Fibroblast of the conjunctiva (primary cell): ENCODE measurements around the gene MX1.

Experiments used
- DNase-seq: peaks from one replicate; pipeline ENCODE4 v3.0.0-alpha.2; 2010; ENCODE audit warnings: low read depth

Gene MX1

DNA sequence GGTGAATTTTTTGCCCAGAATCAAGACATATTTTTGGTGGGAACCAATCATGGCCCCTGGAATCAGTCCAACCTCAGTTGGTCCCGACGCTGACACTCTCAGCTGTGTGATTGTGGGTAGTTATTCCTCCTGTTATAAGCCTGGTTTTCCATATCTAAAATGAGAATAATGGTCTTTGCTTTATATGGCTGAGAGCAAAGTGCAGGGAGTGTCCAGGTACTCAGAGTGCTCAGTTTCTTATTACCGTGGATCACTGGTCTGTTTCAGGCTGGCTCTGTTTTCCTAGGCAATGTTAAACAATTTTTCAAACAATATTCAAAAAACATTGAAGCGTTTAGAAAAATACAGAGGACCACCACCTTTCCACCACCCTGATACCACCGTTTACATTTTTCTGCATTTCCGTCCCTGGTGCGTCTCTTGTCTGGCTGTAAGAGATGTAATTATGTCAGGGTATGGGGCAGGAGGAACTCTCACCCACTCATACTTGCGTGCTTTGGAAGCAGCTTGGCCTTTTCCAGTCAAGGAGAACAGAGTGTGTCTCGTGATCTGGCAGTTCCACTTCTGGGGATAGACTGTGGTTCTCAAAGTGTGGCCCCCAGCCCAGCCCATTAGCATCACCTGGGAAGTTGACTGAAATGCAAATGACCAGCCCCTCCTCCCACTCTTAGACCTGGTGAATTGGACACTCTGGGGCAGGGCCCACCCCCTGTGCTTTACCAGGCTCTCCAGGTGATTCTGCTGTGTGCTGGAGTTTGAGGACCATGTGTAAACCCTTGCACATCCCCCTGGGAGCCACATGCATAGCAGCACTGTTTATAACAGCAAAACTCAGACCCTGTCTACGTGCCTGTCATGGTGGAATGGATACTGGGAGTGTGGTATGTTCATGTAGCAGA lies 6.8 kb downstream of the MX1 start:
- no peak for DNase-seq

DNA sequence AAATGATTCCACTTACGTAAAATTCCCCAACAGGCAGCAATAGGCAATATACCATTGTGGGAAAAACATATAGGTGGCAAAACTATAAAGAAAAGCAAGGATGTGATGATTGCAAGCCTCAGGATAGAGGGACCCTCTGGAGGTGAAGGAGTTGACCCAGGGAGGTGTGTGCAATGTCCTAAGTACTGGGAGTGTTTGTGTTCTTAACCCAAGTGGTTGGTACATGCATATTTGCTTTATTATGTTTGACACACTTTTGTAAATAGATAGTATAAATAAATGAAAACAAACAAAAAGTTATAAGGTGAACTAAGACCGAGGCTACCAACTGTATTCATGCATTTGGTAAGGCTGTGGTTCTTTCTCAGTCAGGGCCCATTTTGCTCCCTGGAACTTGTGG lies 7.5 kb downstream of the MX1 start:
- DNase-seq: no peak

DNA sequence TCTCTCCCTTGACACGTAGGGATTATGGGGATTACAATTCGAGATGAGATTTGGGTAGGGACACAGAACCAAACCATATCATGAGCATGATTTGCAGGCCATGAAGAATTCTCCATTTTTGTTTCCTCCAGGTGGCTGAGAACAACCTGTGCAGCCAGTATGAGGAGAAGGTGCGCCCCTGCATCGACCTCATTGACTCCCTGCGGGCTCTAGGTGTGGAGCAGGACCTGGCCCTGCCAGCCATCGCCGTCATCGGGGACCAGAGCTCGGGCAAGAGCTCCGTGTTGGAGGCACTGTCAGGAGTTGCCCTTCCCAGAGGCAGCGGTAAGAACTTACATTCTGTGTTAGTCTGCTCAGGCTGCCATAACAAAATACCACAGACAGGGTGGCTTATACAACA lies 9.7 kb downstream of the MX1 start:
- DNase-seq: no peak

DNA sequence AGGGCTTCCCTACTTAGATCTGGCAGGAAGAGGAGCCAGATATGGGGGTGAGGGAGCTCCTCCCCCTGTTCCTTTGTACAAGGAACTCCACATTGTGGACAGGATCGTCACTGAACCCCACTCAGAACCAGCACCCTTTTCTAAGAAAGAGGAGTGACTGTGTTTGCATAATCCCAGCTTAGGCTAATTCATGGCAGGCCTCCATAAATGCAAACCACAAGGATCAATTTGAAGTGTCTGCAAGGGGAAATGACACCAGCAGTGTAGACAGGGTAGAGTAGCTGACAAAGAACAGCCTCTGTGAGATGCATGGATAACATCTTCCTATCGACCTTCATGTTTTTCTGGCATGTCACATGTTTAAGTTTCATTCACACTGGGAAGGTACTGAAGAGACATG lies 11.7 kb downstream of the MX1 start:
- no peak for DNase-seq

DNA sequence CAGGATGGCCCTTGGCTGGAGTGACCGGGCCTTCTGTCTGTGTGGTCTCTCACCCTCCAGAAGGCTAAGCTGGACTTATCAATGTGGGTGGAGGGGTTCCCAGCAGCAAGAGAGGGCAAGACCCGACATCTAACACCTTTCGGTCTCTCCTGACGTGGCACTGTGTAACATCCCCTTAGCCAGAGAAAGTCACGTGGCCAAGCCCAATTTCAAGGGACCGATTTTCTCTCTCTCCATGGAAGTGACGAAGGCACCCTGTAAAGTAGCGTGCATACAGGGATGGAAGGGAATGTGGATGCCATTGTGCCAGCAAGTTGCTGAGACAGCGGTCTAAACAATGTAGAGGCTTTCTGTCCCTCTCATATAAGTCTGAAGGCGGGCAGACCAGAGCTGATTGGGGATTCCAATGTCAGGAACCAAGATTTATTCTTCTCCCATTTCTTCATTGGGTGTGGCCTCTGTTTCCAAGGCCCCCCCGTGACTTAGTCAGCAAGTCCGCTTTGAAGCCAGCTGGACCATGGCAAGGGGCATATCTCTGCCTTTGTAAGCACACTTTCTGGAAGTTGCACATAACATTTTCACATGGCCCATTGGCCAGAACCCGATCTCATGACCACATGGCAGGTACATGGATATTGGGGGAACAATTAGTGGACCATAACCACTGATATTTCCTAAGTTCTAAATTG lies 12.5 kb downstream of the MX1 start:
- no peak for DNase-seq

DNA sequence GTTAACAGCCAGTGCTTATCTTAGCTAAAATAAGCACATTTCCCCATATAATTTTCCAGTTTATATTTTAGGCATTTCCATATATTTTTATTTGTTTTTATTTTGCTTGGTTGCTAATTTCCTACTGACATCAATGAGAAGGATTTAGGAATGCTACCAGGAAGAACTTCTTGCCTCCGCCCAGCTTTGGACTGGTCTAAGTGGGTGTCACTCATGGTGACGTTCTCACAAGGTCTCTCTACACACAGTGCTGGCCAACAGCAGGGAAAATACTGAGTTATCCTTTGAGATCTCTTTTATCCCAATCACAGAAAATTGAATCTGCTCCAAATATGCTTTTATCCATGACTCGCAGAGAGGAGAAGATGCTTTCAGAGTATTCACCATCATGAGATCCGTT lies 13.2 kb downstream of the MX1 start:
- no peak for DNase-seq

DNA sequence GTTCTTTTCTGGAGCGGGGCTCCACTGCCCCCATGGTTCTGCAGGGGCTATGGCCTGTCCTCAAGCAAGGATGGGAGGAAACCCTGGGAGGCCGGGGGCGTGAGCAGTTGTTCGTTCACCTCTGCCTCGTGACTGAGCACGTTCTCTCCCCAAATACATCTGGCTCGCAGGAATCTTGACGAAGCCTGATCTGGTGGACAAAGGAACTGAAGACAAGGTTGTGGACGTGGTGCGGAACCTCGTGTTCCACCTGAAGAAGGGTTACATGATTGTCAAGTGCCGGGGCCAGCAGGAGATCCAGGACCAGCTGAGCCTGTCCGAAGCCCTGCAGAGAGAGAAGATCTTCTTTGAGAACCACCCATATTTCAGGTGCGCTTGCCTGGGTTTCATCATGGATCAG lies 15.5 kb downstream of the MX1 start:
- no peak for DNase-seq

DNA sequence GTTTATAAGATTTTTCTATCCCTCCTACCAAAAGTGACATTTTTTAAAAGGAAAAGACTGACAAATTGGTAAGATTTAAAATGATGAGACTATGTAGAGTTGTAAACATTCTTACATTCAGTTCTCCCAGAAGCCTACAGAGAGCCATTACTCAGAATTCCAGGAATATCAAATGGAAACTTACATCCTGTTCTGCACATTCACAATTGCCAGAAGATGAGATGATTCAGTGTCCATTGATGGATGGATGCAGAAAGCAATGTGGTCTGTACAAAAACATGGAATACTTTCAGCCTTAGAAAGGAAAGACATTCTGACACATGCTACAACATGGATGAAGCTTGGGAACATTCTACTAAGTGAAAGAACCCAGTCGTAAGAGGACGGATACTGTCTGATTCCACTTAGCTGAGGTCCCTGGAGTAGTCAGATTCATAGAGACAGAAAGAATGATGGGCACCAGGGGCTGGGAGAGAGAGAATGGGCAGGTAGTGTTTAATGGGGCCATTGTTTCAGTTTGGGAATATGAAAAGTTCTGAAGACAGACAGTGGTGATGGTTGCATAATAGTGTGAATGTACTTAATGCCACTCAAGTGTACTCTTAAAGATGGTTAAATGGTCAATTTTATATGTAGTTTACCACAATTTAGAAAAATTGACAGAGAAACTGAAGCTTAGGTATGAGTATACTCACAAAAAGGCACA lies 16.6 kb downstream of the MX1 start:
- DNase-seq: no peak

DNA sequence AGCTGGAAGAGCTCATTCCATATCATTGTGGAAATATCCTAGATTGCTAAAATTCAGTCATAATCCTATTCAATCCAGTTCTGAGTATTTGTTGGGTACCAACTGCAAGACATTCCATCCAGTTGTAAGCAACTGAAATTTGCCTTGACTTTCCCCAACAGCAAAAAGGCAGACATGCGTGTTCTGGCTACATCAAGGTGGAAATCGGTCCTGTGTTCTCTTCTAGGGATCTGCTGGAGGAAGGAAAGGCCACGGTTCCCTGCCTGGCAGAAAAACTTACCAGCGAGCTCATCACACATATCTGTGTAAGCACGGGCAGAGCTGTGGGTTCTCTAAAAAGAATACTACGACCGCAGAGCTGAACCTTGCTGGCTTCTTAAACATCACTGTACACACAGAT lies 17.5 kb downstream of the MX1 start:
- no peak for DNase-seq

DNA sequence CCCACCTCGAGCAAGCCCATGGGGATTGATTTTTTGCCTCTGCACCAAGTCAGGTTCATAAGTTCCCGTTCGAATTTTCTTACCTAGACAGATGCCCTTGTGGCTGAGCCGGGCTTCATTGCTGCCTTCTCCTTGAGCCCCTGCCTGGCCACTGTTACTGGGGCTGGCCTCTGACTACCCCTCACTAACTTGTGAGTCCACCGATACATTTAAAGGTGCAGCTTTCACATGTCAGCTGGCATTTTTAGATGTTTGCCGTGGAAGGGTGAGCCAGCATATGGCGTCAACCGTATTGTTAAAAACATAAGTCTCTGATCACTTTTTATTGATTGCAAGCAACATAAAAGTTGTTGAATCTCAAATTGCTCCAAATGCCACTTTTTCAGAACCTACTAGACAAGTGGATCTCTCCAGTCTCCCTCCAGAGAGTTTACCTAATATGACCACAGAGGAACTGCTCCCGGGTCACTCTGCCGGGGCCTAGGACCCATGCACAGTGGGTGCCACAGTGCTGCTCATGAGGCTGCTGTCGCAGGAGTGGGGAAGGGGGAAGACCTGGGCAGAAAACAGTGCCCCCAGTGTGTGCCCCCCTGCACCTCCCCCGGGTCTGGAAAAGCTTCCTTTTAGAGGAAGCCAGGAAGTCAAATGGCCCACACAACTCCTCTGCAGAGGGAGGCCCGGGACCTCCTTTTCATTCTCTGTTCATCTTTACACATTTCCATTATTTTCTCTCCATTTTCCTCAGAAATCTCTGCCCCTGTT lies 18.8 kb downstream of the MX1 start:
- no peak for DNase-seq

DNA sequence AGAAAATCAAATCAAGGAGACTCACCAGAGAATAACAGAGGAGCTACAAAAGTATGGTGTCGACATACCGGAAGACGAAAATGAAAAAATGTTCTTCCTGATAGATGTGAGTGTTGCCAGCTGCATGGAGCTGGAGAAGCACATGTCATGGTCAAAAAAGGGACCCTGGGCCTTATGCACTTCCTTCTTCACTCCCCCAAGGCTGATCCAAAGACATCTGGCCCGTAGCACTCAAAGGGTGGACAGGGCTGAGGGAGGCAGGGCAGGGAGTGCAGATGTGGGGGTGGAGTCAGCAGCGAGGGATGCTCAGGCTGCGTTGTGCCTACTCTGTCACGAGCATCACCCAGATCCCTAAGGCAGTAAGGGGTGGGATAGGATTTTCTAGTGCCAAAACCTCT lies 19.4 kb downstream of the MX1 start:
- DNase-seq: no peak

DNA sequence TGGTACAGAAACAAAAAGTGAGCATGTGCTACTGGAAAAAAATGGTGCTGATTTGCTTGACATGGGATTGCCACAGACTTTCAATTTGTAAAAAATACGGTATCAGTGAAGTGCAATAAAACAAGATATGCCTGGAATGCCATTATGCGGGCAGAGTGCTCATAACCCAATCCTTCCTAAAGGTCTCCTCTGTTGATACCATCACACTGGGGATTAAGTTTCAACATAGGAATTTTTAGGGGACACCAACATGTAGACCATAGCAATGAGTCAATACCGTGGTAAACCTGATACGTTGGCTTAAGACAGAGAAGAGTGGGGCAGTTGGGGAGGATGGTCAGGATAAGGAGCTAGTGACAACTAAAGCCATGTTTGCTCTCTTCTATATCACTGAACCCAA lies 20.5 kb downstream of the MX1 start:
- no peak for DNase-seq

DNA sequence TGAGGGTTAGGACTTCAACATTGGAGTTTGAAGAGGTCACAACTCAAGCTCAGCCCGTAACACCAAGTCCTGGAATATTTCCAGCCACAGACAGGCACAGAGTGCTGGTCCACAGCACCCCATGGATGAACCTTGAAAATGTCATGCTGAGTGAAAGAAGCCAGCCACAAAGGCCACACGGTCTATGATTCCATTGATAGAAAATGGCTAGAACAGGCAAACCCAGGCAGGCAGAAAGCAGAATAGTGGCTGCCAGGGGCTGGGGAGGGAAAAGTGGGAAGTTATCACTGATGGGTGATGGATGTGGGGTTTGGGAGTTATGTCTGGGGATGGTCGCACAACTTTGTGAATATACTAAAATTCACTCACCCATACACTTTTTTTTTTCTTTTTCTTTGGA lies 21.3 kb downstream of the MX1 start:
- no peak for DNase-seq

DNA sequence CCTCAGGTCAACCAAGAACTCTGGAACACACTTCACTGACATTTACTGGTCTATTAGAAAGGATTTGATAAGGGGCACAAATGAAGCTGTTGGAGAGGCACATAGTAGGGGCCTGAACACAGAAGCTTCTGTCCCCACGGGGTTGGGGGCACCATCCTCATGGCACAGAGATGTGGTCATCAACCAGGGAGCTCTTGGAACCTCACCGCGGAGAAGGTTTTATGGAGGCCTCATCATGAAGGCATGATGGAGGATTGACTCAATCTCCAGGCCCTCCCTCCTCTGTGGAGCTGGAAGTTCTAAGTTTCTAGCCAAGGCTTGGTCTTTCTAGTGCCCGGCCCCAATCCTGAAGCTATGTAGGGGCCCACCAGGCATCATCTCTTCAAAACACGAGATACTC lies 23.6 kb downstream of the MX1 start:
- no peak for DNase-seq

DNA sequence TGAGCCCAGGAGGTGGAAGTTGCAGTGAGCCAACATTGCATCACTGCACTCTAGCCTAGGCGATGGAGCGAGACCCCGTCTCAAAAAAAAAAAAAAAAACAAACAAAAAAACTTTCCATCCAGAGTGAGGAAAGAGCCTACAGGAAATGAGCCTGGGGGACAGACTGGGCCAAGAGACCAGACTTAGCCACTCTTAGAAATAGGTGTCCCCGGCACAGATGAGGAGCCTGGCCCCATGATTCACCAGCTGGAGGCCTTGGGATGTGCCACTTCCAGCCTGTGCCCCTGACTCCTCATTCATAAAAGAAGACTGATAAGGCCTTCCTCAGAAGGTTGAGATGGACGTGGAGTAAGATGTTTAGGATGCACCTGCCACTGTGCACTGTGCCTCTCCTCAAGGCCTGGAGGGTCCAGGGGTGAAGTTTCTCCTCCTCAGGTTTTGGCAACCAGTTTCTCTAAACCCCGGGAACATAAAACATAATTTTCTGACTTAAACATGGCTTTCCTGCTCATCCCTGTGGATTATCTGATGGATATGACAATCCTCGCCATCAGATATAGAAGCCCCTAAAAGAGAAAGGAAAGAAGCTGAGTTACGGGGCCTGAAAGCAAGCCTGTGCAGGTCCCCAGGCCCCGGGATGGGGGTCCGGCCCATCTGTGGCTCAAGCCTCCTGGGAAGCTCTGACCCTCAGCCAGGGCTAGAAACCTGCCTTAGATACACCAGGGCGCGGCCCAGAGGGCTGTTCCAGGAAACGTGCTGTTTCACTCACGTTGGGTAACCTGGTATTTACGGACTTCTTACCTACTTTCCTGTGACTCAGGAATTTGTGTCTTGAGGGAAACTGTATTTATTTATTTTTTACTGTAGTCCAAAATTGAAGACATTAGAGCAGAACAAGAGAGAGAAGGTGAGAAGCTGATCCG lies 26.0 kb downstream of the MX1 start:
- no peak for DNase-seq

DNA sequence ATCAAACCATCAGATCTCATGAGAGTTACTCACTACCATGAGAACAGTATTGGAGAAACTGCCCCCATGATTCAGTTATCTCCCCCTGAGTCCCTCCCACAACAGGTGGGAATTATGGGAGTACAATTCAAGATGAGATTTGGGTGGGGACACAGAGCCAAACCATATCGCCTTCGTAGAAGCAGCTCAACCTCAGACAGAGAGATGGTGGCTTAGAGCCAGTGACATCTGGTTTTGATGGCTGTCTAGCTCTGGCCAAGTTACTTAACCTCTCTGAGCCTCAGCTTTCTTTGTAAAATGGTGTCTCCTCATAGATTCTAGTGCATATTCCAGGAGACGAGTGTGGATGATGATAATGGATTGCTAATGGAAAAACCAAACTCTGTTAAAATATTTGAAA lies 27.2 kb downstream of the MX1 start:
- no peak for DNase-seq

DNA sequence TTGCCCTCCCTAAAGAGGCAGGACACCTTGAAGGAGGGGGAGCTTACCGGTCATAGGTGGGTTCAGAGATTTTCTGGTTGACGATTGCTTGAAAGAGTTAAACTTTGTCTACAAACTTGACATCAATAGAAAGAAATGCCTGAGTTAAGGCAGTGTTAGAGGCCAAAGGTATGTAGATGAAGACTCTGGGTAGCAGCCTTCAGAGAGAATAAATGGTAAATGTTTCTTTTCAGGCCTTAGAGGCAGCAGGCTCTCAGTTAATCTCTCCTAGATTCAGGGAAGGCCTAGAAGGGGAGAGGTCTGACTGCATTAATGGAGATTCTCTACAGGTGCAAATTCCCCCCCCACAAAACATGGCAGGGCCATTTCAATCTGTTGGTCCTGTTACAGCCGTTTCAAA lies 27.7 kb downstream of the MX1 start:
- DNase-seq: no peak

DNA sequence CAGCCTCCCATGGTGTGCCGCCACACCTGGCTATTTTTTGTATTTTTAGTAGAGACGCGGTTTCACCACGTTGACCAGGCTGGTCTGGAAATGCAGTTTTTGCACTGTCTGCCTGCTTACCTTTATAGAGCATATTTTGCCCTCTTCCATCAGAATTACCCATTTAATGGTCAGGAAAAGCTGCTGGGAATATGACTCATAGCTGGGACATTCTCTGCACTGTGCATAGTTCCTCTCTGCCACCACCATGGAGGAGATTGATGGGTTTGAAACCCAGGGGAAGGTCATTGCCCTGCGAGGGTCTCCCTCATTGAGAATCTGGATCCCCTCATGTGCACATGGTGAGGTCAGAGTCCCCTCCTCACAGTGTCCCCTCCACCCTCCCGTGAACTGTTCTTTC lies 32.1 kb downstream of the MX1 start:
- no peak for DNase-seq

DNA sequence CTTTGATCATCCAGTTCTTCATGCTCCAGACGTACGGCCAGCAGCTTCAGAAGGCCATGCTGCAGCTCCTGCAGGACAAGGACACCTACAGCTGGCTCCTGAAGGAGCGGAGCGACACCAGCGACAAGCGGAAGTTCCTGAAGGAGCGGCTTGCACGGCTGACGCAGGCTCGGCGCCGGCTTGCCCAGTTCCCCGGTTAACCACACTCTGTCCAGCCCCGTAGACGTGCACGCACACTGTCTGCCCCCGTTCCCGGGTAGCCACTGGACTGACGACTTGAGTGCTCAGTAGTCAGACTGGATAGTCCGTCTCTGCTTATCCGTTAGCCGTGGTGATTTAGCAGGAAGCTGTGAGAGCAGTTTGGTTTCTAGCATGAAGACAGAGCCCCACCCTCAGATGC lies 32.5 kb downstream of the MX1 start:
- no peak for DNase-seq

DNA sequence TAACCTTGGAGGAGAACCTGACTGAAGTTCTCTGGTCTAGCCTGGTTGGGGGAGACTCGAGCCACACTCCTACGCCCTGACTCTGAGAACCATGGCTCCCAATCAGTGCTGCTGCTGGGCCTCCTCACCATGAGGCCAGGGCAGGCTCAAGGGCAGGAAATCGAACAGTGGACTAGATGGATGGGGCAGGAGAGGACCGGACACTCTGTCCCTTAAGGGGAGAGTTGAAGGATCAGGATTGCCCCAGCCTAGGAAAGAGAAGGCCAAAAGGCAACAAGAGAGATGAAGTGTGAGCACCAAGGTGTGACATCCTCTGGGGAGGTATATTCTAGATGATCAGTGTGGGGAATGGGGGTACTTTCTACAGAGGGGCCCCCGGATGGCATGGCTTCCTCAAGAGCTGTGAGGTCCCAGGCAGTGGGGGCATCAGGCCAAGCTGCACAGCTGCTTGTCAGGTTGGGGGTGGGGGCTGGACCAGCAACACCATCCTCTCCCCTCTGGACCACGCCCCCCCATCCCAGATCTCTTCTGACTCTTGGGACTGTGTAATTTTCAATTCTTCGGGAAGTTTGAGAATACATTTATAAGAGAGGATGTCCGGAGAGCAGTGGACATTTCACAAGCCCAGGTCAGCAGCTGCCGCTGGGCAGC lies 34.0 kb downstream of the MX1 start:
- no peak for DNase-seq
